DOHH2 (cell line): ENCODE data around the gene SMIM43.

Source experiments
- CTCF ChIP-seq: fragments of 200-600 bp; sonication (generic); IDR thresholded peaks from one replicate; pipeline ENCODE4 v1.5.1; 2014; ENCODE audit warnings: antibody characterized with exemption, mild to moderate bottlenecking, low read depth, low read length; ENCODE audit not compliant: poor library complexity, severe bottlenecking
- EZH2phosphoT487 ChIP-seq: fragments of 200-600 bp; sonication (generic); IDR thresholded peaks from 2 replicates; pipeline ENCODE4 v1.6.1; 2017; ENCODE audit warnings: borderline replicate concordance, mild to moderate bottlenecking, antibody characterized with exemption, low read length, moderate library complexity, mixed read lengths

DNA sequence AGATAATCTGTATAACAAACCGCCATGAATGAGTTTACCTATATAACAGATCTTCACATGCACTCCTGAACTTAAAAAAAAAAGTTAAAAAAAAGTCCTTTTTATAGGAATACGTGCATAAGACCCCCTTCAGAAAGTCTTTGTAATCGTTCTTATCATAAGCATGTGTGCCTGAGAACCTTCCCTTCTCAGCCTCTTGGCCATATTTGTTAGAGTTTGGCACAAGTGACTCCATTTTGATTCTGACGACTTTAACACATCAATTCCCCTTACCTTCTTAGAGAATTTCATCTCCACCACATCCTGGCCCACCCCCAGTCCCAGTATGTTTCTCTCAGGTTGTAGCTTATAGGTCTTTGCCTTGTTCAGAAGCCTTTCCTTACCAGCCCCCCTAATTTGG is 52.2 kb downstream of the SMIM43 start:
- no peak for TF ChIP-seq CTCF
- no peak for TF ChIP-seq EZH2phosphoT487
